ENCODE measurements around the gene TNFRSF19. TPM values are rescaled to one million over a fixed set of nuclear protein-coding genes. Genes with fewer than 3 reads are reported as not detected.

The TNFRSF19 gene
- total and polyA plus RNA-seq, 7 experiments from 2014 or later = 0.10 to 0.24 TPM; not detected in 5

DNA sequence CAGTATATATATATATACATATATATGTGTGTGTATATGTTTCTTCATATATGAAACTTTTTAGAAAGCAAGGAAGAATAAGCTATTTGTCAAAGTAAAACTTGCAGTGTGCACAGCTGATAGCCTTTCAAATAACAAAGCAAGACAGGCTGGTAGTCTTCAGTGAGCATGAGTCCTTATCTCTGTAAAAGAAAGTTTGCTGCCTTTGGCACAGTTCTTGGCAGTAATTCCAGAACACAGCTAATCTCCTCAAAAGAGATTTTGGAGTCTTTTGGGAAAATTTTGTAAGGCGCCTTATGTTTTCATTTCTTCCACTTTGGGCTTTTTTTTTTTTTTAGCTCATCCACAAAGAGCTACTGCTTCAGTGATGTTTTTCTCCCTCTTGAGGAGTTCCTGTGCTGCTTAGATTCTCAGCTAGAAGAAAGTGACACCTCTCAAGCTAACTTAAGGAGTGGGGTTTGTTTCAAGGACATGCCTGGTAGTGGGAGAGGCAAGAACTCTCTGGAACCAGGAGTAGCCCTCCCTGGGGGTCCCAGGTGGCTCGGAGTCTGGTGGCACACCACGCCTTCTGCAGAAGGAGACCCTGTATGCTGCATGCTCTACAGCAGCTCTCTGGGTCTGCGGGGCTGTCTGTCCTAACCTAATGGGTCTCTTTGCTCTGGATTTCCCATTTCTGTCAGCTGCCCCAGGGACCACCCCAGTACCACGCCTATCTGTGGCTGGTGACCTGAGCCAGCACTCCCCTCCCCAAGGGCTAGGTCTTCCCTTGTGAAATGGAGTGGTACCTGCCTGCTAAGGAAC, 58.8 kb downstream of the TNFRSF19 start:
- Histone ChIP-seq H3K4me3 (ENCODE audit: low read length) (no peak overlapping the region), H3K9me3 (ENCODE audit: control insufficient read depth in 2 of 3, low read length in 3 of 3) (no peaks in the 10 kb centered on the region), H3K36me3 (ENCODE audit: control insufficient read depth in 2 of 3, insufficient read depth in 3 of 3, low read length in 3 of 3) (no peaks in the 10 kb centered on the region), H3K4me1 (ENCODE audit: control insufficient read depth in 2 of 2, insufficient read depth in 2 of 2, low read length in 2 of 2) (no peaks in the 10 kb centered on the region), H3K27me3 (ENCODE audit: control insufficient read depth in 2 of 2, insufficient read depth in 2 of 2, low read length in 2 of 2) (no peaks in the 10 kb centered on the region), H3K27ac (ENCODE audit: low read depth, low read length) (no peak overlapping the region)
- no peak overlapping the region for H3K4me3 Mint-ChIP-seq
- ATAC-seq (no peak), DNase-seq (no peak)
- H3K36me3 Mint-ChIP-seq = no peaks in the 10 kb centered on the region
- peaks cover 5 to 22% (median 14%) of the 10 kb centered on the region in 5 donors for H3K27me3 Mint-ChIP-seq
- ChIA-PET POLR2A (no interaction called here), CTCF (no interaction called here)
- H3K9me3 Mint-ChIP-seq = no peaks in the 10 kb centered on the region
- intact Hi-C loops (cut with micrococcal nuclease) = no loop called here
- peaks cover 0 to 5% (median 0%) of the 10 kb centered on the region in 7 donors for H3K4me1 Mint-ChIP-seq
- H3K27ac Mint-ChIP-seq = no peak overlapping the region

DNA sequence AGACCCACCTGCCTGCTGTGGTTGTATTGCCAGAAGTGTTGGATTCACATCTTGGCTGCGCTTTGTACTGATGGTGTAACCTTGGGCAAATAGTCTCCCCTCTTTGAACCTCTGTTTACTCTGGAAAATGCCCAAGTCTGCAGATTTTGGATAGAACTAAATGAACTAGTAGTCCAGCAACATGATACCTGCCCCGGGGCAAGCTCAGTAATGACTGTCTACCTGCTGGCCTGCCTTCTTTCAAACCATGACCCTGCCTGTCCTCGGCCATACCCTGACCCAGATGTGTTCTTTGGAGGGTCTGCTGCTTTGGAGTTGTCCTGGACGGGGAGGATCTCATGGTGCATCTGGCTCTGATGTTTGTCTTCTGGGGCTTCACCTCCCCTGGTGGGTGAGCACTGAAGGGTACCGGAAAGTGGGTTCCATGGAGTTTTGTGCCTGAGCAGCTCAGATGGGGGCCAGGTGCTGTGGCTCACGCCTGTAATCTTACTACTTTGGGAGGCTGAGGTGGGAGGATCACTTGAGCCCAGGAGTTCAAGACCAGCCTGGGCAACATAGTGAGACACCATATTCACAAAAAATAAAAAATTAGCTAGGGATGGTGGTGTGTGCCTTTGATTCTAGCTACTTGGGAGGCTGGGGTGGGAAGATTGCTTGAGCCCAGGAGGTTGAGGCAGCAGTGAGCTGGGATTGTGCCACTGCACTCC, 59.5 kb downstream of the TNFRSF19 start:
- ChIA-PET CTCF (no interaction called here), POLR2A (no interaction called here)
- Histone ChIP-seq H3K4me3 (ENCODE audit: low read length) (no peak overlapping the region), H3K27me3 (ENCODE audit: control insufficient read depth in 2 of 2, insufficient read depth in 2 of 2, low read length in 2 of 2) (no peaks in the 10 kb centered on the region), H3K9me3 (ENCODE audit: control insufficient read depth in 2 of 3, low read length in 3 of 3) (no peaks in the 10 kb centered on the region), H3K36me3 (ENCODE audit: control insufficient read depth in 2 of 3, insufficient read depth in 3 of 3, low read length in 3 of 3) (no peaks in the 10 kb centered on the region), H3K4me1 (ENCODE audit: control insufficient read depth in 2 of 2, insufficient read depth in 2 of 2, low read length in 2 of 2) (no peaks in the 10 kb centered on the region), H3K27ac (ENCODE audit: low read depth, low read length) (no peak overlapping the region)
- Mint-ChIP-seq H3K36me3 (no peaks in the 10 kb centered on the region), H3K27ac (no peak overlapping the region), H3K9me3 (no peaks in the 10 kb centered on the region), H3K4me1 (peaks cover 0 to 5% (median 0%) of the 10 kb centered on the region in 7 donors), H3K27me3 (peaks cover 5 to 22% (median 14%) of the 10 kb centered on the region in 5 donors), H3K4me3 (no peak overlapping the region)
- DNase-seq = no peak
- ATAC-seq = no peak
- intact Hi-C loops (cut with micrococcal nuclease) = no loop called here

DNA sequence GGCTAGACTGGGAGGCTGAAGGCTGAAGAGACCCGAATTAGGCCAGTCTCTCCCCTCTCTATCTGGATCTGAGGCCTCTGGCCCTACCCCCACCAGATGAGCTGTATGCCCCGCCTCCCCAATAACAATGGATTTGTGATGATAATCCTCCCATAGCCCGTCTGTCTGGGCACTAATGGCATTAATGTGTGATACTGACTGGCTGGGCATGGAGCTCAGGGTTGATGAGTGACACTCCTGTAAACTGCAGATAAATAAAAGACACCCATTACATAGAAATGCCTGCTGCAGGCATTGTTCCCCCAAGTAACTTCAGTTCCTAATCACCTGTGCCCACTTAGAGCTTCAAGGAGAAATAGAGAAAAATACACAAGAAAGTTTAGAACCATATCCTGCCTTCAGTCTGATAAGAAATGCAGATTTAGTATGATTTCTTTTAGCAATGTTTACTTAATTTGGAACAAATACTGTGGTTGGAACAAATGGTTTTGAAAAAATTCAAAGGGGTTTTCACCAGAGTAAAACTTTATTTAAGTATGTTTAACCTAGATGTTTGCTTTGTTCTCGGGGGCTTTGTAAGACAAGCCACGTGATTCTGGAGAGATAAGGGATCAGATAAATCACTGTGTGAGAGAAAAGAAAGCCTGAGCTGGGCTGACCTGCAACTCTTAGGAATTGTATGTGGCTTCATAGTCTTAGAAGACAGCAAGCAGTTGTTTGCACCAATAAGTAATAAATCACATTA, 60.3 kb downstream of the TNFRSF19 start:
- Mint-ChIP-seq H3K9me3 (no peaks in the 10 kb centered on the region), H3K27me3 (peaks cover 5 to 22% (median 14%) of the 10 kb centered on the region in 5 donors), H3K27ac (no peak overlapping the region), H3K4me1 (peaks cover 0 to 5% (median 0%) of the 10 kb centered on the region in 7 donors), H3K4me3 (no peak overlapping the region), H3K36me3 (no peaks in the 10 kb centered on the region)
- DNase-seq (no peak), ATAC-seq (no peak)
- H3K36me3 ChIP-seq (ENCODE audit: control insufficient read depth in 2 of 3, insufficient read depth in 3 of 3, low read length in 3 of 3) = no peaks in the 10 kb centered on the region
- H3K4me1 ChIP-seq (ENCODE audit: control insufficient read depth in 2 of 2, insufficient read depth in 2 of 2, low read length in 2 of 2) = no peaks in the 10 kb centered on the region
- no peak overlapping the region for H3K27ac ChIP-seq (ENCODE audit: low read depth, low read length)
- no peaks in the 10 kb centered on the region for H3K9me3 ChIP-seq (ENCODE audit: control insufficient read depth in 2 of 3, low read length in 3 of 3)
- POLR2A ChIA-PET = no interaction called here
- CTCF ChIA-PET = no interaction called here
- H3K27me3 ChIP-seq (ENCODE audit: control insufficient read depth in 2 of 2, insufficient read depth in 2 of 2, low read length in 2 of 2) = no peaks in the 10 kb centered on the region
- intact Hi-C loops (cut with micrococcal nuclease) = no loop called here
- H3K4me3 ChIP-seq (ENCODE audit: low read length) = no peak overlapping the region

DNA sequence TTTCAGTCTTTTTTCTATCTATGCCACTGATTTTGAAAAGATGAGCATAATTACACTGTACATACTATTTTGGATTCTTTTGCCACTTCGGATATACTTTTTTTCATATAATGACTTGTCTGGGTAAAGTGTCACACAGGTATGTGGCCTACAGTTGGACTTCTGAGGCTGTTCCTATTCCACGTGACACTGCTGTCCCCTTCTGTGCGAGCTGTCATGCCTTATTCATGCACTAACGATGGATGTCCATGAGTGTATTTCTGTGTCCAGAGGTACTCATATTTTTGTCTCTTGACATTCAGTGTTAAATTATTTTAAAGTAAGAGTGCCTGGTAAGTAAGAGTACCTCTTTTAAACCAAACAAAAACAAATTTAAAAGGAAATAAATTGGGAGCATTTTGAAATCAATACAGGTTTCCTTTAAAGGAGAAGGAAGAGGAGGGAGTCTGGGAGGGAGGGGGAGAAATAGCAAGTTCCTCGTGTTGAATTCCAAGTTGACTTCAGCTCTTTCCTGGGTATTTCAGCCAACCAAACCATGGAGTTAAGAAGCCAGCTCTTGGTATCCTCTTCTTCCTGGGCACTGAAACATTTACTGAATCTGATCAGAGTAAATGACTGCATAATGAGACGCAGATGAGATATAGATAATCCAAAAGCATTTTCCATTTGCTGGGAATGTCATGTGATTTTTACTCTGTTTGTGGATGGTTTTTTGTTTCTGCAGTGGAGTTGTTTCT, 61.3 kb downstream of the TNFRSF19 start:
- H3K27me3 ChIP-seq (ENCODE audit: control insufficient read depth in 2 of 2, insufficient read depth in 2 of 2, low read length in 2 of 2) = no peaks in the 10 kb centered on the region
- no peak overlapping the region for H3K4me3 ChIP-seq (ENCODE audit: low read length)
- H3K27ac ChIP-seq (ENCODE audit: low read depth, low read length) = no peak overlapping the region
- Mint-ChIP-seq H3K27me3 (peaks cover 5 to 18% (median 12%) of the 10 kb centered on the region in 5 donors), H3K27ac (no peak overlapping the region), H3K4me1 (peaks cover 0 to 5% (median 0%) of the 10 kb centered on the region in 7 donors), H3K36me3 (no peaks in the 10 kb centered on the region), H3K4me3 (no peak overlapping the region), H3K9me3 (no peaks in the 10 kb centered on the region)
- ATAC-seq = no peak
- no peaks in the 10 kb centered on the region for H3K9me3 ChIP-seq (ENCODE audit: control insufficient read depth in 2 of 3, low read length in 3 of 3)
- H3K4me1 ChIP-seq (ENCODE audit: control insufficient read depth in 2 of 2, insufficient read depth in 2 of 2, low read length in 2 of 2) = no peaks in the 10 kb centered on the region
- intact Hi-C loops (cut with micrococcal nuclease) = no loop called here
- POLR2A ChIA-PET = no interaction called here
- CTCF ChIA-PET = no interaction called here
- no peaks in the 10 kb centered on the region for H3K36me3 ChIP-seq (ENCODE audit: control insufficient read depth in 2 of 3, insufficient read depth in 3 of 3, low read length in 3 of 3)
- DNase-seq = no peak

DNA sequence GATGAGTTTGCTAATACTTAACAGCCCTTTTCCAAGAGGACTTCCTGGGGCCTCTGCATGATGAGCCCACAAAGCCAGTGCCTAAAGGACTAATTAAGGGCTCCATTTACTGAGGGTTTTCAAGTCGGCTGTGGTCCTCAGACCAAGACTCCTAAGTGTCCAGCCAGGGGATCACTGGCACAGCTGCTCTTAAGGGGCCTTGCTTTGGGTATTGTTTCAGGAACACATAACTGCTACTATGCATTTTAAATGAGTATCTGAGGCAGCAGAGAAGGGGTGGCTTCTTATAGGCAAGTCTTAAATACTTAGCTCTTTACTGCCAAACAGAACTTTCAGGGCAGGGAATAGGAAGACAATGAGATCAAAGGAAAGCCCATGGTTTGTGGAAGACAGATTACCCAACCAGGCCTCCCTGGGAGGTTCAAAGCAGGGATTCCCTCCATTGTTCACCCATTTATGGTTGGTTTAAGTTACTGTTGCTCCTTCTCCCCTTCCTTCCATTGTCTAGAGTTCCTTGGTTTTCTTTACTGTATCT, 61.9 kb downstream of the TNFRSF19 start:
- CTCF ChIA-PET = no interaction called here

DNA sequence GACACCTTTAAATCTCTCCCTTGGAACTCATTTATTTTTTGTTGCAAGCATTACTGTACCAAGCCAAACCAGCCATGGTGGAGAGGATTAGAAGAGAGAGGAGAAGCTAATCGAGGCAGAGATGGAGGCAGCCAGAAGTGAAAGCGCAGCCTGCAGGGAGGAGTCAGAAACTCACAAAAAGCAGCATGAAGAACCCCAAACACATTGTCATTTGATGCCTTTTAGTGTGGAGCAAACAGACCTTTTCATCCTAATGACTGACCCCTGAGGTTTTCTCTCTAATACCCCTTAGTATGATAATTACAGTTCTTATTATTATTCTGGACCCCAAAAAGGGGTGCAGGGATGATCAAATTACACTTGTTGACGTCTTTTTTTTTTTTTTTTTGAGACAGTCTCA, 62.5 kb downstream of the TNFRSF19 start:
- CTCF ChIA-PET = no interaction called here
- intact Hi-C loops (cut with micrococcal nuclease) = no loop called here
- H3K27ac ChIP-seq (ENCODE audit: low read depth, low read length) = no peak overlapping the region
- ATAC-seq (no peak), DNase-seq (no peak)
- Mint-ChIP-seq H3K4me1 (peaks cover 0 to 5% (median 0%) of the 10 kb centered on the region in 7 donors), H3K36me3 (no peaks in the 10 kb centered on the region), H3K27me3 (peaks cover 0 to 14% (median 10%) of the 10 kb centered on the region in 5 donors), H3K4me3 (no peak overlapping the region), H3K9me3 (no peaks in the 10 kb centered on the region), H3K27ac (no peak overlapping the region)
- POLR2A ChIA-PET = no interaction called here
- no peaks in the 10 kb centered on the region for H3K4me1 ChIP-seq (ENCODE audit: control insufficient read depth in 2 of 2, insufficient read depth in 2 of 2, low read length in 2 of 2)
- no peaks in the 10 kb centered on the region for H3K9me3 ChIP-seq (ENCODE audit: control insufficient read depth in 2 of 3, low read length in 3 of 3)
- H3K36me3 ChIP-seq (ENCODE audit: control insufficient read depth in 2 of 3, insufficient read depth in 3 of 3, low read length in 3 of 3) = no peaks in the 10 kb centered on the region
- H3K4me3 ChIP-seq (ENCODE audit: low read length) = no peak overlapping the region
- H3K27me3 ChIP-seq (ENCODE audit: control insufficient read depth in 2 of 2, insufficient read depth in 2 of 2, low read length in 2 of 2) = no peaks in the 10 kb centered on the region

More for the DNA sequence above, 61.9 kb downstream of the TNFRSF19 start:
- Histone ChIP-seq H3K4me3 (ENCODE audit: low read length) (no peak overlapping the region), H3K27me3 (ENCODE audit: control insufficient read depth in 2 of 2, insufficient read depth in 2 of 2, low read length in 2 of 2) (no peaks in the 10 kb centered on the region), H3K4me1 (ENCODE audit: control insufficient read depth in 2 of 2, insufficient read depth in 2 of 2, low read length in 2 of 2) (no peaks in the 10 kb centered on the region), H3K36me3 (ENCODE audit: control insufficient read depth in 2 of 3, insufficient read depth in 3 of 3, low read length in 3 of 3) (no peaks in the 10 kb centered on the region), H3K9me3 (ENCODE audit: control insufficient read depth in 2 of 3, low read length in 3 of 3) (no peaks in the 10 kb centered on the region), H3K27ac (ENCODE audit: low read depth, low read length) (no peak overlapping the region)
- no peak for DNase-seq
- POLR2A ChIA-PET = no interaction called here
- Mint-ChIP-seq H3K4me1 (peaks cover 0 to 5% (median 0%) of the 10 kb centered on the region in 7 donors), H3K9me3 (no peaks in the 10 kb centered on the region), H3K27me3 (peaks cover 4 to 16% (median 13%) of the 10 kb centered on the region in 5 donors), H3K27ac (no peak overlapping the region), H3K36me3 (no peaks in the 10 kb centered on the region), H3K4me3 (no peak overlapping the region)
- ATAC-seq = no peak
- intact Hi-C loops (cut with micrococcal nuclease) = no loop called here

All from naive thymus-derived CD4-positive, alpha-beta T cell (primary cell).